Ovary (tissue), 9 donors: ENCODE measurements around the gene IFT88. TPM values are rescaled to one million over a fixed set of nuclear protein-coding genes. Genes with fewer than 3 reads are reported as not detected.
A peak's percentile ranks its signal among the peaks of the same experiment; 100 is the strongest.

Experiments
- DNase-seq, 5 donors: peaks; one replicate each; pipeline ENCODE4 v3.0.0-alpha.2; 2019 to 2020
- H3K27ac ChIP-seq, 2 donors: fragments of 200-600 bp; one replicate each; pipeline versions ENCODE4 v1.5.1 to v1.8.0; 2019 to 2022
- H3K27me3 ChIP-seq: fragments of 200-600 bp; one replicate; pipeline ENCODE4 v1.8.0; 2022
- H3K36me3 ChIP-seq: fragments of 200-600 bp; sonication (generic); one replicate; pipeline ENCODE4 v1.5.1; 2019
- H3K4me1 ChIP-seq: one replicate; pipeline ENCODE4 v1.8.1; 2013; ENCODE audit warnings: mild to moderate bottlenecking, moderate library complexity; ENCODE audit not compliant: insufficient read depth
- H3K4me3 ChIP-seq: fragments of 200-600 bp; sonication (generic); one replicate; pipeline ENCODE4 v1.5.1; 2017
- H3K9me3 ChIP-seq, 2 donors: fragments of 200-600 bp in 1 of 2; sonication (generic) in 1 of 2; one replicate each; pipeline versions ENCODE4 v1.5.1 to v1.8.1; 2013 to 2019; ENCODE audit warnings: mild to moderate bottlenecking in 1 of 2, moderate library complexity in 1 of 2
- CTCF ChIP-seq, 3 donors: fragments of 450-650 bp in 2 of 3; fragments of 200-600 bp in 1 of 3; IDR thresholded peaks; one replicate each; pipeline versions ENCODE4 v1.5.1 to v1.8.0; 2016 to 2022; ENCODE audit warnings: antibody characterized with exemption in 3 of 3, mild to moderate bottlenecking in 1 of 3
- EP300 ChIP-seq: sonication (generic); formaldehyde crosslinking; IDR thresholded peaks from one replicate; pipeline ENCODE4 v1.6.1; 2017; ENCODE audit warnings: antibody characterized with exemption
- POLR2A ChIP-seq: fragments of 450-650 bp; IDR thresholded peaks from one replicate; pipeline ENCODE4 v1.6.1; 2017; ENCODE audit warnings: antibody characterized with exemption, mild to moderate bottlenecking, moderate library complexity
- WGBS, 3 donors: extraction: QIAGEN DNeasy Blood & Tissue Kit in 1 of 3; methylation state at CpG; one replicate each; pipeline versions ENCODE4 v1.1.5 to v1.1.7; 2013 to 2017; 5-methylcytosine and 5-hydroxymethylcytosine counted together
- intact Hi-C, 4 donors: fragments of 100-400 bp; cut with DNase I; formaldehyde crosslinking; loops; one replicate each; pipeline versions ENCODE4 v1.11.0 to v1.15.1; 2022 to 2023
- polyA plus RNA-seq, 2 donors: library from polyadenylated mRNA; stranded (reverse); fragments of 200-250 nt in 1 of 2; fragments of 350-450 nt in 1 of 2; fragmentation: Illumina TruSeq in 1 of 2; extraction: RNeasy Lipid Tissue Mini Kit (QIAGEN cat#74804) in 1 of 2; gene quantifications; one replicate each; pipeline ENCODE4 v1.2.3, GENCODE V29; 2013 to 2014
- total RNA-seq, 7 donors: library from RNA; depleted of rRNA in 2 of 7; stranded (reverse); fragments of >200 nt in 2 of 7; fragmentation: NEBNext Ultra II Directional in 3 of 7; extraction: Animal tissue kit (Norgen Biotek cat#: 25700) in 3 of 7; gene quantifications; one replicate each; pipeline versions ENCODE4 v1.1.0 to v1.2.4, GENCODE V29; 2016 to 2023
- donor health status: DM: no; HTN: no; CAD: no; lungs with moderate emphysema.
- donor health status: DM: no; HTN: no; CAD: no.
- donor health status: Bipolar disorder and iron deficiency.
- donor health status: DM: yes; HTN: yes; CAD: no.
- donor health status: DM: no; HTN: no; CAD: no.
- donor health status: DM: yes; HTN: yes; CAD: no.

The IFT88 gene
- total and polyA plus RNA-seq, 9 donors: 12.1 to 30.6 (median 22.9) TPM

- peak within 1 kb of the TSS; percentile 71 for H3K4me3 ChIP-seq
- peak within 1 kb of the TSS; percentile 60 to 62 for H3K27ac ChIP-seq
- H3K4me1 ChIP-seq: peaks cover 2% of the 10 kb centered on the region
- H3K36me3 ChIP-seq: no peaks in the 10 kb centered on the region
- intact Hi-C loops: loop anchor here in 3 of 4 donors (2.0 to 10.0 kb wide), 4 partner anchors 69 to 208 kb away; partner anchors contain the start of gene EEF1AKMT1 (in 1 of the 3)
- WGBS, 3 donors: 1% methylated on average over 66 to 94 of the region's 94 CpGs
- TF ChIP-seq CTCF (IDR thresholded peaks at IDR 0.05) (no peak), EP300 (no peak), POLR2A (no peak)
- DNase-seq: peak in 4 of 5 donors; percentile 32 to 61 (median 46)
- H3K9me3 ChIP-seq: no peaks in the 10 kb centered on the region
- H3K27me3 ChIP-seq: no peaks in the 10 kb centered on the region
Observed at GRCh38 chr13:20702915-20703779, 136.2 kb downstream of the IFT88 start, which contains the start of gene IL17D. TSS of gene IL17D (plus strand) at chr13:20703699. CDS start at chr13:20704002, 303 bp downstream.

- WGBS, 3 donors: 0% methylated on average over 29 to 98 of the region's 98 CpGs
- DNase-seq: peak; percentile 70 to 86 (median 77)
- intact Hi-C loops: loop anchor here in 3 of 4 donors (2.0 to 10.0 kb wide), 4 partner anchors 68 to 209 kb away; partner anchors contain the start of gene EEF1AKMT1 (in 1 of the 3)
Observed at GRCh38 chr13:20703780-20704458, 137.0 kb downstream of the IFT88 start.

GRCh38 chr13:20704459-20705069, 137.6 kb downstream of the IFT88 start:
- WGBS, 3 donors: 19 to 31% (median 25%) methylated on average over 11 to 19 of the region's 20 CpGs
- TF ChIP-seq EP300: no peak
- no peak for TF ChIP-seq CTCF (IDR thresholded peaks at IDR 0.05)
- no peak for TF ChIP-seq POLR2A
- Histone ChIP-seq H3K27ac (peak overlapping the region; percentile 57 to 62), H3K9me3 (no peaks in the 10 kb centered on the region), H3K4me1 (peaks cover 2% of the 10 kb centered on the region), H3K4me3 (peak overlapping the region; percentile 46), H3K36me3 (no peaks in the 10 kb centered on the region), H3K27me3 (no peaks in the 10 kb centered on the region)
- DNase-seq: peak in 1 of 5 donors; percentile 44
- intact Hi-C loops: loop anchor here in 3 of 4 donors (5.0 to 10.0 kb wide), 3 partner anchors 68 to 210 kb away; partner anchors contain the start of gene EEF1AKMT1 (in 1 of the 3)

More at GRCh38 chr13:20703780-20704458, 137.0 kb downstream of the IFT88 start:
- TF ChIP-seq CTCF (IDR thresholded peaks at IDR 0.05) (peak; percentile 17 to 81 (median 72)), EP300 (no peak)
- Histone ChIP-seq H3K27me3 (no peaks in the 10 kb centered on the region), H3K27ac (peak overlapping the region; percentile 57 to 62), H3K36me3 (no peaks in the 10 kb centered on the region), H3K4me3 (peak overlapping the region; percentile 46), H3K4me1 (peaks cover 2% of the 10 kb centered on the region), H3K9me3 (no peaks in the 10 kb centered on the region)

GRCh38 chr13:20706661-20707060, 139.7 kb downstream of the IFT88 start:
- WGBS, 3 donors: 90 to 94% (median 94%) methylated on average over 5 of the region's 5 CpGs
- no peak for DNase-seq
- Histone ChIP-seq H3K4me1 (peaks cover 2% of the 10 kb centered on the region), H3K4me3 (no peak overlapping the region), H3K27me3 (no peaks in the 10 kb centered on the region), H3K27ac (no peak overlapping the region), H3K9me3 (no peaks in the 10 kb centered on the region), H3K36me3 (no peaks in the 10 kb centered on the region)
- no peak for TF ChIP-seq POLR2A
- no peak for TF ChIP-seq CTCF (IDR thresholded peaks at IDR 0.05)
- no peak for TF ChIP-seq EP300
- intact Hi-C loops: loop anchor here in 2 of 4 donors (10.0 kb wide), 2 partner anchors 128 to 212 kb away; no protein-coding TSS in a partner anchor
